Nephron progenitor cell (in vitro differentiated cells): ENCODE data around the gene TSPOAP1.
"Not testable (repeated sequence)": the region's sequence is repeated elsewhere in the genome, so short reads cannot be mapped to it uniquely, and the experiment has no call there.

ENCODE experiments used
- DNase-seq: peaks from one replicate; pipeline ENCODE4 v3.0.0; 2021
- H3K27ac Mint-ChIP-seq: 2 replicates; pipeline ENCODE4 v1.8.0; 2021; ENCODE audit warnings: mild to moderate bottlenecking, moderate library complexity, mixed read lengths
- H3K27me3 Mint-ChIP-seq: 2 replicates; pipeline ENCODE4 v1.8.0; 2021; ENCODE audit warnings: mild to moderate bottlenecking, low read depth, mixed read lengths; ENCODE audit not compliant: poor library complexity
- H3K36me3 Mint-ChIP-seq: 2 replicates; pipeline ENCODE4 v1.8.0; 2021; ENCODE audit warnings: low read depth, mixed read lengths
- H3K4me1 Mint-ChIP-seq: 2 replicates; pipeline ENCODE4 v1.8.0; 2021; ENCODE audit warnings: mixed read lengths
- H3K4me3 Mint-ChIP-seq: 2 replicates; pipeline ENCODE4 v1.8.0; 2021; ENCODE audit warnings: mild to moderate bottlenecking, moderate library complexity, mixed read lengths
- H3K9me3 Mint-ChIP-seq: 2 replicates; pipeline ENCODE4 v1.8.0; 2021; ENCODE audit warnings: mild to moderate bottlenecking, moderate library complexity, mixed read lengths
- TF ChIP-seq, protein P1 (sequence below): fragments of 200-600 bp; sonication (generic); IDR thresholded peaks from 2 replicates; pipeline ENCODE4 v1.5.0; 2021; ENCODE audit warnings: antibody characterized with exemption

Gene TSPOAP1

GRCh38 chr17:58344047-58344790 lies 15.6 kb upstream of the TSPOAP1 start:
- Mint-ChIP-seq H3K4me1 (peaks cover 5% of the 10 kb centered on the region), H3K4me3 (no peak overlapping the region), H3K36me3 (peaks cover 50% of the 10 kb centered on the region), H3K9me3 (no peaks in the 10 kb centered on the region), H3K27ac (peak overlapping the region; percentile 74), H3K27me3 (peaks cover 3% of the 10 kb centered on the region)
- TF ChIP-seq, protein P1, sequence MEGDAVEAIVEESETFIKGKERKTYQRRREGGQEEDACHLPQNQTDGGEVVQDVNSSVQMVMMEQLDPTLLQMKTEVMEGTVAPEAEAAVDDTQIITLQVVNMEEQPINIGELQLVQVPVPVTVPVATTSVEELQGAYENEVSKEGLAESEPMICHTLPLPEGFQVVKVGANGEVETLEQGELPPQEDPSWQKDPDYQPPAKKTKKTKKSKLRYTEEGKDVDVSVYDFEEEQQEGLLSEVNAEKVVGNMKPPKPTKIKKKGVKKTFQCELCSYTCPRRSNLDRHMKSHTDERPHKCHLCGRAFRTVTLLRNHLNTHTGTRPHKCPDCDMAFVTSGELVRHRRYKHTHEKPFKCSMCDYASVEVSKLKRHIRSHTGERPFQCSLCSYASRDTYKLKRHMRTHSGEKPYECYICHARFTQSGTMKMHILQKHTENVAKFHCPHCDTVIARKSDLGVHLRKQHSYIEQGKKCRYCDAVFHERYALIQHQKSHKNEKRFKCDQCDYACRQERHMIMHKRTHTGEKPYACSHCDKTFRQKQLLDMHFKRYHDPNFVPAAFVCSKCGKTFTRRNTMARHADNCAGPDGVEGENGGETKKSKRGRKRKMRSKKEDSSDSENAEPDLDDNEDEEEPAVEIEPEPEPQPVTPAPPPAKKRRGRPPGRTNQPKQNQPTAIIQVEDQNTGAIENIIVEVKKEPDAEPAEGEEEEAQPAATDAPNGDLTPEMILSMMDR: no peak
- DNase-seq: no peak

- peaks cover 3% of the 10 kb centered on the region for H3K27me3 Mint-ChIP-seq
- no peaks in the 10 kb centered on the region for H3K9me3 Mint-ChIP-seq
- peaks cover 39% of the 10 kb centered on the region for H3K36me3 Mint-ChIP-seq
- H3K4me3 Mint-ChIP-seq: no peak overlapping the region
- TF ChIP-seq, protein P1: no peak
- DNase-seq: no peak
- H3K4me1 Mint-ChIP-seq: peaks cover 16% of the 10 kb centered on the region
- H3K27ac Mint-ChIP-seq: no peak overlapping the region
Measured at GRCh38 chr17:58343131-58343530, 14.5 kb upstream of the TSPOAP1 start.

DNA sequence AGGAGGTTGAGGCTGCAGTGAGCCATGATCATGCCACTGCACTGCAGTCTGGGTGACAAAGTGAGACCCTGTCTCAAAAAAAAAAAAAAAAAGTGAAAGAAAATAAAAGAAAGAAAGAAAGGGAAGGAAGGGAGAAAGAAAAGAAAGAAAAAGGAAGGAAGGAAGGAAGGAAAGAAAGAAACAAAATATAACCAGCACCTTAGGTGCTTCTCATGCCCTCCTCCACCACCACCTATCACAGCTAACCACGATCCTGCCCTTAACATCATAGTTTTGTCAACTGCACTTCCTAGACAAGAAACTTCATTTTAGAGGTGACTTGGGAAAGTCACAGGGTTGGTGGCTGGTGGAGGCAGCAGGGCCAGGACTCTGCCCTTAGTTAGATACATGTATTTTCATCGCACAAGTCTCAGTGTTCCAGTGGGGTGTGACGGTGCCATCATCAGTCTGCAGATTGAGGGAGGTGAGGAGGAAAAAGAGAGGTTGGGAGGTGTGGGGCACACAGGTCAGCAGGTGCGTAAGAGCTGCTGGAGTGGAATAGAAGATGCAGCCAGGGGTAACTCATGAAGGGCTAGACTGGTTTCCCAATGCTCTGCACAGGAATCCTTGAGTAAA lies 13.4 kb upstream of the TSPOAP1 start:
- no peak overlapping the region for H3K4me3 Mint-ChIP-seq
- H3K9me3 Mint-ChIP-seq: no peaks in the 10 kb centered on the region
- DNase-seq: no peak
- TF ChIP-seq, protein P1: no peak
- H3K27ac Mint-ChIP-seq: peak overlapping the region; percentile 0
- H3K36me3 Mint-ChIP-seq: peaks cover 30% of the 10 kb centered on the region
- H3K4me1 Mint-ChIP-seq: peaks cover 27% of the 10 kb centered on the region
- peaks cover 3% of the 10 kb centered on the region for H3K27me3 Mint-ChIP-seq

DNA sequence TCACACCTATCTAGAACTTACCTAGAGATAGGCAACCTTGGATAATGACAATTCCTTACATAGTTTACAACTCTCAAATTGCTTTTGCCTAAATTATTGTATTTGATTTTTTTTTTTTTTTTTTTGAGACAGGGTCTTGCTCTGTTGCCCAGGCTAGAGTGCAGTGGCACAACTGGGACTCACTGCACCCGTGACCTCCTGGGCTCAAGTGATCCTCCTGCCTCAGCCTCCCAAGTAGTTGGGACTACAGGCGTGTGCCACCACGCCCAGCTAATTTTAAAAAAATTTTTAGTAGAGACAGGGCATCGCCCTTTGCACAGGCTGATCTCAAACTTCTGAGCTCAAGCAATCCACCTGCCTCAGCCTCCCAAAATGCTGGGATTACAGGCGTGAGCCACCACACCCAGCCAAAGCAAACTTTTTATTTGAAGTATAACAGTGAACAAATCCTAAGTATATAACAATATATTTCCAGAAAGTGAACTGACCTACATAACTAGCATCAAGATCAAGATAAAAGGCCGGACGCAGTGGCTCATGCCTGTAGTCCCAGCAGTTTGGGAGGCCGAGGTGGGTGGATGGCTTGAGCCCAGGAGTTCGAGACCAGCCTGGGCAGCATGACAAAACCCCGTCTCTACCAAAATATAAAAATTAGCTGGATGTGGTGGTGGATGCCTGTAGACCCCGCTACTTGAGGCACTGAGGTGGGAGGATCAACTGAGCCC lies 12.7 kb upstream of the TSPOAP1 start:
- Mint-ChIP-seq H3K4me1 (peaks cover 34% of the 10 kb centered on the region), H3K36me3 (peaks cover 23% of the 10 kb centered on the region)
- not testable (repeated sequence) for H3K4me3 Mint-ChIP-seq, DNase-seq, H3K27me3 Mint-ChIP-seq, H3K27ac Mint-ChIP-seq, H3K9me3 Mint-ChIP-seq

DNA sequence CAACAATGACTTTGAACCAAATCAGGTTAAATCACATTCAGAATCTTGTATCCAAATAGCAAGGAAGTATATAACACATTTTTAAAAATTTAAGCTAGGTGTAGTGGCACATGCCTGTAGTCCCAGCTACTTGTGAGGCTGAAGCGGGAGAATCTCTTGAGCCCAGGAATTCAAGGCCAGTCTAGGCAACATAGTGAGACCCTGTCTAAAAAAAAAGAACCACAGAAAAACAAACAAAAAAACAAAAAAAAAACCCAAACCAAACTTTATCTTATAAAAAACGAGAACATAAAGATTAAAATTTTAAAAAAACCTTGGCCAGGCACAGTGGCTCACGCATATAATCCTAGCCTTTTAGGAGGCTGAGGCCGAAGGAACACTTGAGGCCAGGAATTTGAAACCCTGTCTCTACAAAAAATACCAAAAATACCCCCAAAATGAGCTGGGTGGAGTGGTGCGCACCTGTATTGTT lies 11.8 kb upstream of the TSPOAP1 start:
- DNase-seq: no peak
- peaks cover 3% of the 10 kb centered on the region for H3K27me3 Mint-ChIP-seq
- H3K27ac Mint-ChIP-seq: no peak overlapping the region
- TF ChIP-seq, protein P1: no peak
- no peaks in the 10 kb centered on the region for H3K9me3 Mint-ChIP-seq
- no peak overlapping the region for H3K4me3 Mint-ChIP-seq
- peaks cover 43% of the 10 kb centered on the region for H3K4me1 Mint-ChIP-seq
- H3K36me3 Mint-ChIP-seq: peaks cover 14% of the 10 kb centered on the region

DNA sequence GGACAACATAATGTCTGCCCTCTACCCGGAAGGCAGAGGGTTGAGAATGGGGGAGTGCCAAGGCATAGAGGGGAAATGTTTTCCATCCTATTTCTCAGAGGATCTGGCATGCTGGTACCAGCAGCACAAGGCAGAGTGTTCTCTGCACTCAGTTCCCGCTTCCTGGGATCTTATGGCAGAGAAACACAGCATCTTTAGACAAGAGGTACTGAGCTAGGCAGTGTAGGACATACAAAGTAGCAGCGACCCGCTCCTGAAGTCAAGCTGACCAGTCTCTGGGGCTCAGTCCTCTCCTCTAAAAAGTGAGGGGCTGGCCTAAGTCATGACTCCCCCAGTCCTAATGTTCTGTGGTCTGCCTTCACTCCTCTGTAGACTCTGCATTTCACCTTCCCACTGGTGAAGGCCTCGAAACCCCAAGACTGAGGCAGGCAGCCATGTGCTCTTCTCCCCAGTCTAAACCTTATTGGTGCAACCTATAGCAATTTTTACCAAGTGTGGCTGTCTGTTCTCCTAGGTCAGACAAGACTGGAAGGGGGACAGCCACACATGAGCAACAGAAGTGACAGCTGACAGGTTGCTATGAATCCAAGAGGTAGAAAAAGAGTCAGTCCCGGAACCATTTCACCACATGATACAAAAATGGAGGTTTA lies 11.3 kb upstream of the TSPOAP1 start:
- peaks cover 3% of the 10 kb centered on the region for H3K27me3 Mint-ChIP-seq
- H3K9me3 Mint-ChIP-seq: no peaks in the 10 kb centered on the region
- TF ChIP-seq, protein P1: no peak
- H3K36me3 Mint-ChIP-seq: peaks cover 9% of the 10 kb centered on the region
- H3K27ac Mint-ChIP-seq: peak overlapping the region; percentile 83
- DNase-seq: no peak
- peaks cover 44% of the 10 kb centered on the region for H3K4me1 Mint-ChIP-seq
- H3K4me3 Mint-ChIP-seq: no peak overlapping the region
